GM13976 (cell line): Measurements from ENCODE around the gene CFAP74.

Experiments used
- DNase-seq: peaks from one replicate; pipeline ENCODE4 v3.0.0; 2012; ENCODE audit warnings: low spot score
- CTCF ChIP-seq: IDR thresholded peaks from 2 replicates; pipeline ENCODE4 v1.5.1; 2012; ENCODE audit warnings: borderline replicate concordance, mild to moderate bottlenecking; ENCODE audit not compliant: insufficient read depth; ENCODE audit errors: extremely low read depth, missing control alignments, control extremely low read depth
- in situ Hi-C: fragments of 300-500 bp; cut with MboI; formaldehyde crosslinking; loops from one replicate; pipeline ENCODE4 v1.12.0; 2022; ENCODE audit warnings: low sequenced_read_pairs, mixed read lengths, inconsistent platforms; ENCODE audit not compliant: unreplicated experiment

CFAP74 gene

GRCh38 chr1:2014741-2015735, 11.5 kb upstream of the CFAP74 start:
- in situ Hi-C loops = no loop called here
- no peak for DNase-seq
- TF ChIP-seq CTCF = no peak

GRCh38 chr1:2014181-2014580, 10.6 kb upstream of the CFAP74 start:
- no peak for TF ChIP-seq CTCF
- in situ Hi-C loops = no loop called here
- no peak for DNase-seq

DNA sequence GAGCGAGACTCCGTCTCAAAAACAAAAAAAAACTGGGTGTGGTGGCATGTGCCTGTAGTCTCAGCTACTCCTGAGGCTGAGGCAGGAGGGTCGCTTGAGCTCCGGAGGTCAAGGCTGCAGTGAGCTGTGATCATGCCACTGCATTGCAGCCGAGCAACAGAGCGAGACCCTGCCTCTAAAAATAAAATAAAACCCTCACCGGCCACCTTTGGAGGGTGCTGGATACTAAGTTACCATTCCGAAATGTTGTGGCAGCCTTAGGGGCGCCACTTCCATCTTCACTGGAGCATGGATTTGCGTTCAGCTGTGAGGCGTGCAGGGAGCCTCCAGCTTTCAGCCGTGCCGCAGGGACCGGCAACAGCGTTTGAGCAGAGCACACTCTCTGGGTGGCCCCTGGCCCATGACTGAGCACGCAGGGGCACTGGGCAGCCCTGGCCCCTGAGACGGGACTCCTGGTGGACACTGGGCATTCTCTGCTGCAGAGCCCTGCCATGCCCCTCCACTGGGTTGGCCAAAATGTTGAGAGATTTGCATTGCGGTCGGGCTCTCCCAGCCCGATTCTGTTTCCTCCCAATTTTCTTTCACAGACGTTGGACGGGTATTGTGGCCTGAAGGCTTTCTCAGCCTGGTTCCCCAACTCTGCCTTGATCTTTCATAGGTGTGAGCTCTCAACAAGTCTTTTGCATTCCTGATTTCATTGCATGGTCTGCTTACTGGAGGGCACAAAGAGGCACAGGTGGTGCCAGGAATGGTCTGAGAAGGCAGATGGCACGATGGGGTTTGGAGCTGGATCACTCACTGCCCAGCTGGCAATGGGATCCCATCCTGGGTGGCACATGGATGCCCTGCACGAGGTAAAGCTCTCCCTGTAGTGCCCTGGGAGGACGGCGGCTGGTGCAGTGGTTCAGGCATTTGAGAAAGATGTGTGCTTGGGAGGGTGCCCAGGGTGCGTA, 5.8 kb upstream of the CFAP74 start:
- in situ Hi-C loops = no loop called here

GRCh38 chr1:2004856-2005255, 1.3 kb upstream of the CFAP74 start:
- no peak for DNase-seq
- TF ChIP-seq CTCF = no peak
- in situ Hi-C loops = no loop called here

More for the DNA sequence above, 5.8 kb upstream of the CFAP74 start:
- no peak for DNase-seq
- TF ChIP-seq CTCF = no peak

- no peak for TF ChIP-seq CTCF
- in situ Hi-C loops = no loop called here
- no peak for DNase-seq
These were observed 1.7 kb downstream of the CFAP74 start for GRCh38 chr1:2001773-2002411.

DNA sequence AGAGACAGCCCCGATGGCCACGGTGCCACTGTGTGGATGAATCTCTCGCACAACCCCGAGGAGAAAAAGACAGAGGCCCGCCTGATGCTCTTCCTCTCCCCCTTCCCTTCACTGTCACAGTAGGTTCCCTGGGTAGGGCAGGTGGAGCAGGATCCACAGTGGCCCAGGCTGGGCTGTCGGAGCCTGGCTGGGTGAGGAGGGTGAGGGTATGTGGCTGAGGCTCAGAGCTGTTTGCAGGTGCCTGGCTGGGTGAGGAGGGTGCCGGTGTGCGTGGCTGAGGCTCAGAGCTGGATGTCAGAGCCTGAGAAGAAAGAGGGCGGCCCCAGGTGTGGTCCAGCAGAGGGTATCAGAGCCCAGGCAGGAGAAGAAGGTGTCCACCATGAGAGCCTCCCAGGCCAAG, 2.7 kb downstream of the CFAP74 start:
- in situ Hi-C loops = no loop called here
- no peak for TF ChIP-seq CTCF
- DNase-seq = no peak
